Measurements from ENCODE around the gene RNF182. TPM values are rescaled to one million over a fixed set of nuclear protein-coding genes. Genes with fewer than 3 reads are reported as not detected.
"Not testable (repeated sequence)": the region's sequence is repeated elsewhere in the genome, so short reads cannot be mapped to it uniquely, and the experiment has no call there.

The RNF182 gene
- polyA plus RNA-seq, 1 experiment = 12.4 TPM

DNA sequence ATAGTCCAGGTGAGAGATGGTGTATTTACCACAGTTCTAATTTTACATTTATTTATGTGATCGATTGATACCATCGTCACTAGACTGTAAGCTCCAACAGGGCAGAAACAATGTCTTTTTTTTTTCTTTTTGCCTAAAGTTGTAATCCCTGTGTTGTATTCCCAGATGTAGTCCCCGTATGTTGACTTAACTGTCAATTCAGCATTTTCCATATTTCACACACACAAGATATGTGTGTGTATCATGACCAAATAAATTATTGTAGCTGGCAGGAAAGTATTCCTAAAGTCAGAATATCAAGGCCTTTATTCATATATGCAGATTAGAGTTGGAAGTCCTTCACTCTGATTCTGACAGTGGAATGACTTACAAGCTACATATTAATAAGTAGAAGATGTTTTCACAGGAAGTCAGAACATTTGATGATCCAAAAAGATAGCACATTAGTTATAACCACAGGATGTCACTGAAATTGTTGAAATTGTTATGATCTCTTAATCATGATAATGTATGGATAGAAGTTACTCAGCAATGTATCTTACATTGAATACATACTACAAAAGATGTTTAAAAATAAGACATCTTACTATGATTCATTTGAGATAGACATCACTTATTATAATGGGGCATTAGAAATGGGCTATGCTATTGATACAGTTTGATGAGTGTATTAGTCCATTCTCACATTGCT, 10.6 kb downstream of the RNF182 start:
- ChIA-PET CTCF (interaction anchor here (1.3 kb wide), 1 partner anchor 11 kb away, joined by 3 read pairs; the partner anchor contains the start of gene RNF182), POLR2A (no interaction called here)
- Histone ChIP-seq H3K9me3 (ENCODE audit: control insufficient read depth, insufficient read depth, low read length) (no peaks in the 10 kb centered on the region), H3K4me3 (ENCODE audit: low read depth, low read length) (no peak overlapping the region), H3K27me3 (ENCODE audit: control insufficient read depth, insufficient read depth, low read length) (no peaks in the 10 kb centered on the region), H3K27ac (ENCODE audit: low read depth, low read length) (no peak overlapping the region)
- DNase-seq (ENCODE audit: low read depth, low spot score) = no peak
- TF ChIP-seq, protein P1, sequence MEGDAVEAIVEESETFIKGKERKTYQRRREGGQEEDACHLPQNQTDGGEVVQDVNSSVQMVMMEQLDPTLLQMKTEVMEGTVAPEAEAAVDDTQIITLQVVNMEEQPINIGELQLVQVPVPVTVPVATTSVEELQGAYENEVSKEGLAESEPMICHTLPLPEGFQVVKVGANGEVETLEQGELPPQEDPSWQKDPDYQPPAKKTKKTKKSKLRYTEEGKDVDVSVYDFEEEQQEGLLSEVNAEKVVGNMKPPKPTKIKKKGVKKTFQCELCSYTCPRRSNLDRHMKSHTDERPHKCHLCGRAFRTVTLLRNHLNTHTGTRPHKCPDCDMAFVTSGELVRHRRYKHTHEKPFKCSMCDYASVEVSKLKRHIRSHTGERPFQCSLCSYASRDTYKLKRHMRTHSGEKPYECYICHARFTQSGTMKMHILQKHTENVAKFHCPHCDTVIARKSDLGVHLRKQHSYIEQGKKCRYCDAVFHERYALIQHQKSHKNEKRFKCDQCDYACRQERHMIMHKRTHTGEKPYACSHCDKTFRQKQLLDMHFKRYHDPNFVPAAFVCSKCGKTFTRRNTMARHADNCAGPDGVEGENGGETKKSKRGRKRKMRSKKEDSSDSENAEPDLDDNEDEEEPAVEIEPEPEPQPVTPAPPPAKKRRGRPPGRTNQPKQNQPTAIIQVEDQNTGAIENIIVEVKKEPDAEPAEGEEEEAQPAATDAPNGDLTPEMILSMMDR (IDR thresholded peaks at IDR 0.05; ENCODE audit: low read depth, low read length) = no peak

DNA sequence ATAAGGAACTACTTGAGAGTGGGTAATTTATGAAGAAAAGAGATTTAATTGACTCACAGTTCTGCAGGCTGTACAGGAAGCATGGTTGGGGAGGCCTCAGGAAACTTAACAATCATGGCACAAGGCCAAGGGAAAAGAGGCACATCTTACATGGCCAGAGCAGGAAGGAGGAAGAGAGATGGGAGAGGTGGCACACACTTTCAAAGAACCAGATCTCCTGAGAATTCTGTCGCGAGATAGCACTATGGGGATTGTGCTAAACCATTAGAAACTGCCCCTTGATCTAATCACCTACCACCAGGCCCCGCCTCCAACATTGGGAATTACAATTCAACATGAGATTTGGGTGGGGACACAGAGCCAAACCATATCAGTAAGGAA, 11.1 kb downstream of the RNF182 start:
- POLR2A ChIA-PET; DNase-seq (ENCODE audit: low read depth, low spot score); H3K4me3 ChIP-seq (ENCODE audit: low read depth, low read length); H3K27me3 ChIP-seq (ENCODE audit: control insufficient read depth, insufficient read depth, low read length); H3K9me3 ChIP-seq (ENCODE audit: control insufficient read depth, insufficient read depth, low read length); H3K27ac ChIP-seq (ENCODE audit: low read depth, low read length): not testable (repeated sequence)
- CTCF ChIA-PET = interaction anchor here (1.3 kb wide), 1 partner anchor 12 kb away, joined by 3 read pairs; the partner anchor contains the start of gene RNF182

DNA sequence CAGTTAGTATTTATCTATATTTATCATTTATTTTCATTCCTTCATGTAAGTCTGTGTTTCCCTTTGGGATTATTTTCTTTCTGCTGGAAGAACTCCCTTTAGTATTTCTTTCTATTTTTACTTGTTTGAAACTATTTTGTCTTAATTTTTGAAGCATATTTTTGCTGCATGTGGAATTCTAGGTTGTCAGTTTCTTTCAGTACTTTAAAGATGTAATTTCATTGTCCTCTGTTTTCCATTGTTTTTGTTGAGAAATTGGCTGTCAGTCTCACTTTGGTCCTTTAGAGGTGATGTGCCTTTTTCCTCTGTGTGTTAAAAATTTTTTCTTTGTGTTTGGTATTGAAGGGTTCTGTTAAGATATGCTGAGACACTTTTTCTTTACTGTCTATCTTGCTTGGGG, 17.1 kb downstream of the RNF182 start:
- no peak for DNase-seq (ENCODE audit: low read depth, low spot score)
- TF ChIP-seq, protein P1 (IDR thresholded peaks at IDR 0.05; ENCODE audit: low read depth, low read length) = no peak

DNA sequence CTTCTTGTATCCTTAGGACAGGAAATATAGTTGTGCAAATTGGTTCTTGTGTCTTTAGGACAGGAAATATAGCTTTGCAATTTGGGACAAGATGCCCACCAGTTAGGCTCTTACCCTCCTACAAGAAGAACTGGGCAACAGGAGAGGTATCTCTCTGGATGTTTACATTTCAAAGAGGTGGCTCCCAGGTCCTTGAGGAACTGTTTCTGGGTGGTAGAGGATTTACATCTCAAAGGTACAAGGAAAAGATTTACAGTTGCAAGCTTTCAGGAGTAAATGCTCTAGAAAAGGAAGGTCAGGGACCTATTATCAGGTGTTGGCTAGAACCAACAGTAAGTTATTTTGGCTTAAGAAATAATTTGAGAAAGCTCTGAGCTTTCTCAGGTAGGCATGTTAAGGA, 19.2 kb downstream of the RNF182 start:
- DNase-seq (ENCODE audit: low read depth, low spot score) = no peak
- CTCF ChIA-PET = interaction anchor here (1.3 kb wide), 1 partner anchor 123 kb away, joined by 5 read pairs; no protein-coding TSS in a partner anchor

More for the DNA sequence above, 17.1 kb downstream of the RNF182 start:
- H3K27me3 ChIP-seq (ENCODE audit: control insufficient read depth, insufficient read depth, low read length) = no peaks in the 10 kb centered on the region
- CTCF ChIA-PET = no interaction called here
- POLR2A ChIA-PET = no interaction called here
- no peak overlapping the region for H3K4me3 ChIP-seq (ENCODE audit: low read depth, low read length)
- H3K9me3 ChIP-seq (ENCODE audit: control insufficient read depth, insufficient read depth, low read length) = peaks cover 3% of the 10 kb centered on the region
- no peak overlapping the region for H3K27ac ChIP-seq (ENCODE audit: low read depth, low read length)

DNA sequence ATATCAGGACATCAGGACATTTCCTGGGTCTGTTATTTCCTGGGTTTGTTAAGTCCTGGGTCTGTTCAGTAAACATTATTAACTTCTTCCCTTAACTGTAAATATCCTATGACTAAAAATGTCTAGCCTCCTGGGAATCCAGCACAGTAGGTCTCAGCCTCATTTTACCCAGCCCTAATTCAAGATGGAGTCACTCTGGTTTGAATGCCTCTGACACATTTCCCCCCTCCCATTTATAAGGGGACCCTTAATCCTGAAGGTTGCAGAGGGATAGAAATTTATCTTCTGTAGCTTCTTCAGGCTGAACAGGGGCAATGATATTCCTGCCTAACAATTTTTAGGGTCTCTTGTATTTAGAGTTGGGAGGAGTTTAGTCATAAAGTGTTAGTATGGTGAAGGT, 21.8 kb downstream of the RNF182 start:
- ChIA-PET POLR2A (interaction anchor here (0.6 kb wide), 1 partner anchor 127 kb away, joined by 7 read pairs; no protein-coding TSS in a partner anchor), CTCF (no interaction called here)
- Histone ChIP-seq H3K27me3 (ENCODE audit: control insufficient read depth, insufficient read depth, low read length) (no peaks in the 10 kb centered on the region), H3K27ac (ENCODE audit: low read depth, low read length) (no peak overlapping the region), H3K4me3 (ENCODE audit: low read depth, low read length) (no peak overlapping the region), H3K9me3 (ENCODE audit: control insufficient read depth, insufficient read depth, low read length) (peaks cover 3% of the 10 kb centered on the region)
- no peak for DNase-seq (ENCODE audit: low read depth, low spot score)
- TF ChIP-seq, protein P1 (IDR thresholded peaks at IDR 0.05; ENCODE audit: low read depth, low read length) = no peak

More for the DNA sequence above, 19.2 kb downstream of the RNF182 start:
- Histone ChIP-seq H3K9me3 (ENCODE audit: control insufficient read depth, insufficient read depth, low read length) (peaks cover 3% of the 10 kb centered on the region), H3K27ac (ENCODE audit: low read depth, low read length) (no peak overlapping the region), H3K4me3 (ENCODE audit: low read depth, low read length) (no peak overlapping the region), H3K27me3 (ENCODE audit: control insufficient read depth, insufficient read depth, low read length) (no peaks in the 10 kb centered on the region)
- TF ChIP-seq, protein P1 (IDR thresholded peaks at IDR 0.05; ENCODE audit: low read depth, low read length) = no peak
- POLR2A ChIA-PET = no interaction called here
